ENCODE results near the gene STX10.
A peak's percentile ranks its signal among the peaks of the same experiment; 100 is the strongest.
"Not testable (repeated sequence)": the region's sequence is repeated elsewhere in the genome, so short reads cannot be mapped to it uniquely, and the experiment has no call there.

The STX10 gene, protein sequence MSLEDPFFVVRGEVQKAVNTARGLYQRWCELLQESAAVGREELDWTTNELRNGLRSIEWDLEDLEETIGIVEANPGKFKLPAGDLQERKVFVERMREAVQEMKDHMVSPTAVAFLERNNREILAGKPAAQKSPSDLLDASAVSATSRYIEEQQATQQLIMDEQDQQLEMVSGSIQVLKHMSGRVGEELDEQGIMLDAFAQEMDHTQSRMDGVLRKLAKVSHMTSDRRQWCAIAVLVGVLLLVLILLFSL

DNA sequence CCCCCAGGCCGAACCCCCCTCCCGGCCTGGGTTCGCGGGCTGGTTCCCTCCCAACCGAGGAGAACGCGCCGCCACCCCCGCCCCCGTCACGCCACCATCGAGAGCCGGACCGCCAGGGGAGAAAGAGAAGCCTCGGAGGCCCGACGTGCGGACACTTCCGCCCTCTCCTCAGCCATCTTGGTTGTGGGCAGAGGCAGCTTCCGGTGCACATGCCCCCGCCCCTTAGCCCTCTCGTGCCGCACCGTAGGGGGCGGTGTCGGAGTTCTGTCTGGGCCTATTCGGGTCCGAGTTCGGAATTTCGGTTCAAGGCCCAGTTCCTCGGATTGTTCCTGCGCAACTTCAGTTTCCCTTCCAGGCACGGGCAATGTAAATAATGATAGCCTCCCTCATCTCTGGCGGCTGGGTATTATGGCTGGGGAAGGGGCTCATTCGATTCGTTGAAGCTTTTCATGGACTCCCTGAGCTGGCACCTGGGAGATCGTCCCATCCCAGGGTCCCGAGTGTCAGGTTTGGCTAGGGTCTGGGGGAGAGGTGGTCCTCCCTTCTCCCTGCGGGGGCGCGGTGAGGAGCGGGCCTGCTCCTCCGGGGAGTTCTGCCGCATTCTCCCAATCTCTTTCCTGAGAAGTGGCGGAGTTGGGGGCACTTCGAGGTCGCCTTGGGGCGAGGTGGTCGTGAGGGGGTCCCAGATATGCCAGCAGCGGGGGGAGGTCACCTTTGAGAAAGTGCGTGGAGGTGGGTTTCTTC, at the start of gene STX10, which contains the start of gene IER2:
Gene STX10, minus strand, starts transcription at position 189 of the 744 bp plus-strand sequence. CDS start 202 bp downstream, outside the sequence.
Gene IER2, plus strand, starts transcription at position 225 of the 744 bp plus-strand sequence. CDS start 2,776 bp downstream, outside the sequence.
- Mint-ChIP-seq H3K27ac (peak within 1 kb of the TSS; percentile 99), H3K4me1 (peaks cover 29 to 56% of the 10 kb centered on the region in 2 donors), H3K27me3 (peaks cover 0 to 4% of the 10 kb centered on the region in 2 donors), H3K4me3 (peak within 1 kb of the TSS; percentile 98 to 99), H3K9me3 (no peaks in the 10 kb centered on the region), H3K36me3 (peaks cover 34 to 40% of the 10 kb centered on the region in 2 donors)
- DNase-seq = peak; percentile 92
- ATAC-seq (replicated peaks) = peak; percentile 45 to 55

DNA sequence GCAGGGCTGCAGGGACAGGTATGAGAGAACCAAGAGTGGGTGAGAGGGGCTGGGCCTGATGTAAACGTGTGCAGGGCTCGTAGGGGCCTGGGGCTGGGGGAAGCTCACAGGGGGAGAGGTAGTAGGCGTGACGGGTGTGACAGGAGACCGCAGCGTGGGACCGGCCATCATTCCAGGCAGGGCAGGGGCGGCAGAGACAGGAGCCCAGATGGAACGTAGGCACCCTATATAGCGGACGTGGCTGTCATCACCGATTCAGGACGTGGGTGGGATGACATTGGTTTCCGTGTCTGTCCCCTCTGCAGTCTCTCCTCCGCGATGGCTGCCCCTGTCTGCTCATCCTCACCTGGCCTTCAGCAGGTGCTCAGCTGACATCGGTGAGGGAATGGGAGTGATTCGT, 48.5 kb upstream of the STX10 start:
- Mint-ChIP-seq H3K27me3 (no peaks in the 10 kb centered on the region), H3K4me1 (peaks cover 3 to 19% of the 10 kb centered on the region in 2 donors), H3K27ac (no peak overlapping the region), H3K9me3 (no peaks in the 10 kb centered on the region), H3K36me3 (no peaks in the 10 kb centered on the region), H3K4me3 (no peak overlapping the region)
- ATAC-seq (replicated peaks) (no peak), DNase-seq (no peak)

DNA sequence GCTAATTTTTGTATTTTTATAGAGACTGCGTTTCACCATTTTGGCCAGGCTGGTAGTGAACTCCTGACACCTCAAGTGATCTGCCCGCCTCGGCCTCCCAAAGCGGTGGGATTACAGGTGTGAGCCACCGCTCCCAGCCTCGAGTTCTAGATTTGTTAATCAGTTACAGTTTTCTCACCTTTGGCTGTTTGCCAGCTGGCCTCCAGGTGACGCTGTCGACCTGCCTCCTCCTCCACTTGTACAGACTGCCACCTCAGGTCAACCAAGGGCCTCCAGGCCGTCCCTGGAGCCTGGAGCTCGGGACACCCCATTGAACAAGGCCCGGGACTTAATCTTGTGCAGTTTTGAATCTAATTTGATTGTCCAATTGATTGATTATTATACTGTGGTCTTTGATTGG, 45.5 kb upstream of the STX10 start:
- DNase-seq (peak; percentile 34), ATAC-seq (replicated peaks) (peak; percentile 57 to 63)
- no peak overlapping the region for H3K4me3 Mint-ChIP-seq
- H3K27me3 Mint-ChIP-seq = no peaks in the 10 kb centered on the region
- no peaks in the 10 kb centered on the region for H3K9me3 Mint-ChIP-seq
- H3K4me1 Mint-ChIP-seq = peaks cover 3 to 22% of the 10 kb centered on the region in 2 donors
- no peak overlapping the region for H3K27ac Mint-ChIP-seq
- no peaks in the 10 kb centered on the region for H3K36me3 Mint-ChIP-seq

DNA sequence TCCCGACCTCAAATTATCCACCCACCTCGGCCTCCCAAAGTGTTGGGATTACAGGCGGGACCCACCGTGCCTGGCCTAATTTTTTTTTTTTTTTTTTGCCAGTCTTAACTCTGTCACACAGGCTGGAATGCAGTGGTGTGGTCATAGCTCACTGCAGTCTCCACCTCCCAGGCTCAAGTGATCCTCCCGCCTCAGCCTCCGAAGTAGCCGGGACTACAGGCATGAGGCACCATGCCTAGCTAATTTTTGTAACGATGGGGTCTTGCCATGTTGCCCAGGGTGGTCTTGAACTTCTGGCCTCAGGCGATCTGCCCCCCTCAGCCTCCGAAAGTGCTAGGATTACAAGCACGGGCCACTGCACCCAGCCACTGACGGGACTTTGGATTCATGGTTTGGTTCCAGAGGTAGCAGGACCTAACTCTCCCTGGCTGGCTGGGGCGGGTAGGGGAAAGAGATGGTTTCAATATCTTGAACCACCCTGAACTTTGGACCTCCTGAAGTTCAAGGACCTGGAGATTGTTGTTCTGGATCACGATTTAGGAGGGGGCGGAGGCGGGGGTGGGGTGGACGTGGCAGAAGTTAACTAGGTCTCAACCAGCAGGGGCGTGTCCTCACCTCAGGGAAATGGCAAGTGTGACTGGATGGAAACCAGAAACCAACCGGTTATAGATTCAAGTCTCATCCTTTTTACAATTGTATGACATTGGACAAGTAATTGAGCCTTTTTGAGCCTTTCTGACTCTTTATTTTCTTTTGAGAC, 40.8 kb upstream of the STX10 start:
- Mint-ChIP-seq H3K36me3 (no peaks in the 10 kb centered on the region), H3K4me3 (no peak overlapping the region), H3K9me3 (peaks cover 0 to 2% of the 10 kb centered on the region in 2 donors), H3K27me3 (no peaks in the 10 kb centered on the region), H3K4me1 (peaks cover 5 to 44% of the 10 kb centered on the region in 2 donors), H3K27ac (no peak overlapping the region)
- ATAC-seq (replicated peaks) (no peak), DNase-seq (no peak)

DNA sequence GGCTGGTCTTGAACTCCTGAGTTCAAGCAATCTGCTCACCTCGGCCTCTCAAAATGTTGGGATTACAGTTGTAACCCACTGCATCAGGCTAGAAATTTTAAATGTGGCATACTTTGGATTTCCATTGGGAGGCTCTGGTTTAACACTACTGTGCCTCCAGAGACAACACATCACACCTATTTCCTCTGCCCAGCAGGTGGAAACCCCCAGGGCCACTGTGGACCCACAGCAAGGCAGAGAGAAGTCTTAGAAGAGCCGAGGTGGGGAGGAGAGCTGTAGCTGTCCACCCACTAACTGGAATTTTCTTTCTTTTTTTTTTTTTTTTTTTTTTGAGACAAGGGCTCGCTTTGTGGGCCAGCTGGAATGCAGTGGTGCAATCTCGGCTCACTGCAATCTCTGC, 39.4 kb upstream of the STX10 start:
- H3K9me3 Mint-ChIP-seq = peaks cover 0 to 2% of the 10 kb centered on the region in 2 donors
- no peaks in the 10 kb centered on the region for H3K27me3 Mint-ChIP-seq
- H3K4me1 Mint-ChIP-seq = peaks cover 6 to 40% of the 10 kb centered on the region in 2 donors
- no peak for DNase-seq
- no peak for ATAC-seq (replicated peaks)
- H3K36me3 Mint-ChIP-seq = no peaks in the 10 kb centered on the region
- no peak overlapping the region for H3K4me3 Mint-ChIP-seq
- peak overlapping the region; percentile 20 for H3K27ac Mint-ChIP-seq

DNA sequence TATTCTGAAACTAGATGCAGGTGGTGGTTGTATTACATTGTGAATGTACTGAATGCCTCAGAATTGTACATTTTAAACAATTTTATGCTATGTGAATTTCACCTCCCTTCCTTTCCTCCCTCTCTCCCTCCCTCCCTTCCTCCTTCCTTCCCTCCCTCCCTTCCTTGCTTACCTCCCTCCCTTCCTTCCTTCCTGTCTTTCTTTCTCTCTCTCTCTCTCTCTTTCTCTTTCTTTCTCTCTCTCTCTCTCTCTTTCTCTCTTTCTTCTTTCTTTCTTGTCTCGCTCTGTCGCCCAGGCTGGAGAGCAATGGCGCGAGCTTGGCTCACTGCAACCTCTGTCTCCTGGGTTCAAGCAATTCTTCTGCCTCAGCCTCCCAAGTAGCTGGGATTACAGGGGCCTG, 37.2 kb upstream of the STX10 start:
- H3K4me1 Mint-ChIP-seq = peaks cover 6 to 28% of the 10 kb centered on the region in 2 donors
- ATAC-seq (replicated peaks) = no peak
- H3K27ac Mint-ChIP-seq = no peak overlapping the region
- H3K4me3 Mint-ChIP-seq = no peak overlapping the region
- no peaks in the 10 kb centered on the region for H3K27me3 Mint-ChIP-seq
- DNase-seq = no peak
- peaks cover 0 to 2% of the 10 kb centered on the region in 2 donors for H3K9me3 Mint-ChIP-seq
- no peaks in the 10 kb centered on the region for H3K36me3 Mint-ChIP-seq

DNA sequence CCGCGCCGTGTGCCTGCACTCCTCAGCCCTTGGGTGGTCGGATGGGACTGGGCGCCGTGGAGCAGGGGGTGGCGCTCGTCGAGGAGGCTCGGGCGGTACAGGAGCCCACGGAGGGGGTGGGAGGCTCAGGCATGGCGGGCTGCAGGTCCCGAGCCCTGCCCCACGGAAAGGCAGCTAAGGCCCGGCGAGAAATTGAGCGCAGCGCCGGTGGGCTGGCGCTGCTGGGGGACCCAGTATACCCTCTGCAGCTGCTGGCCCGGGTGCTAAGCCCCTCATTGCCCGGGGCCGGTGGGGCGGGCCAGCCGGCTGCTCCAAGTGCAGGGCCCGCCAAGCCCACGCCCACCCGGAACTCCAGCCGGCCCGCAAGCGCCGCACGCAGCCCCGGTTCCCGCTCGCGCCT, 36.5 kb upstream of the STX10 start:
- ATAC-seq (replicated peaks); H3K36me3 Mint-ChIP-seq; DNase-seq; H3K9me3 Mint-ChIP-seq; H3K27me3 Mint-ChIP-seq; H3K27ac Mint-ChIP-seq; H3K4me3 Mint-ChIP-seq: not testable (repeated sequence)
- peaks cover 11 to 35% of the 10 kb centered on the region in 2 donors for H3K4me1 Mint-ChIP-seq

DNA sequence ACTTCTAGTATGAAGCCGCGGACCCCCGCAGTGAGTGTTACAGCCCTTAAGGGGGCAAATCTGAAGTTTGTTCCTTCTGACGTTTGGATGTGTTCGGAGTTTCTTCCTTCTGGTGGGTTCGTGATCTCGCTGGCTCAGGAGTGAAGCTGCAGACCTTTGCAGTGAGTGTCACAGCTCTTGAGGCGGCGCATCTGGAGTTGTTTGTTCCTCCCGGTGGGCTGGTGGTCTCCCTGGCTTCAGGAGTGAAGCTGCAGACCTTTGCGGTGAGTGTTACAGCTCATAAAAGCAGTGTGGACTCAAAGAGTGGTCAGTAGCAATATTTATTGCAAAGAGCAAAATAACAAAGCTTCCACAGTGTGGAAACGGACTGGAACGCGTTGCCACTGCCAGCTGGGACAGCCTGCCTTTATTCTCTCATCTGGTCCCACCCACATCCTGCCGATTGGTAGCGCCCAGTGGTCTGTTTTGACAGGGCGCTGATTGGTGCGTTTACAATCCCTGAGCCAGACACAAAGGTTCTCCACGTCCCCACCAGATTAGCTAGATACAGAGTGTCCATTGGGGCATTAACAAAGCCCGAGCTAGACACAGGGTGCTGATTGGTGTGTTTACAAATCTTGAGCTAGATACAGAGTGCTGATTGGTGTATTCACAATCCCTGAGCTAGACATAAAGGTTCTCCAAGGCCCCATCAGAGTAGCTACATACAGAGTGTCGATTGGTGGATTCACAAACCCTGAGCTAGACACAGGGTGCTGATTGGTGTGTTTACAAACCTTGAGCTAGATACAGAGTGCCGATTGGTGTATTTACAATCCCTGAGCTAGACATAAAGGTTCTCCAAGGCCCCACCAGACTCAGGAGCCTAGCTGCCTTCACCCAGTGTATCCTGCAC, 35.8 kb upstream of the STX10 start:
- H3K27ac Mint-ChIP-seq; H3K27me3 Mint-ChIP-seq; H3K9me3 Mint-ChIP-seq; H3K36me3 Mint-ChIP-seq; H3K4me3 Mint-ChIP-seq; ATAC-seq (replicated peaks); DNase-seq: not testable (repeated sequence)
- peaks cover 12 to 40% of the 10 kb centered on the region in 2 donors for H3K4me1 Mint-ChIP-seq

DNA sequence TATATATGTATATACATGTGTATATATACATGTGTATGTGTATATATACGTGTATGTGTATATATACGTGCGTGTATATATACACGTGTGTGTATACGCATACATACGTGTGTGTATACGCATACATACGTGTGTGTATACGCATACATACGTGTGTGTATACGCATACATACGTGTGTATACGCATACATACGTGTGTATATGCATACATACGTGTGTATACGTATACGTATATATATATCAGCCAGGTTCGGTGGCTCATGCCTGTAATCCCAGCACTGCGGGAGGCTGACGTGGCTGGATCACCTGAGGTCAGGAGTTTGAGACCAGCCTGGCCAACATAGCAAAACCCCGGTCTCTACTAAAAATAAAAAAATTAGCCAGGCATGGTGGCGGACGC, 34.8 kb upstream of the STX10 start:
- H3K27ac Mint-ChIP-seq; H3K4me3 Mint-ChIP-seq; H3K27me3 Mint-ChIP-seq; ATAC-seq (replicated peaks); DNase-seq; H3K36me3 Mint-ChIP-seq; H3K9me3 Mint-ChIP-seq: not testable (repeated sequence)
- H3K4me1 Mint-ChIP-seq = peaks cover 20 to 50% of the 10 kb centered on the region in 2 donors

DNA sequence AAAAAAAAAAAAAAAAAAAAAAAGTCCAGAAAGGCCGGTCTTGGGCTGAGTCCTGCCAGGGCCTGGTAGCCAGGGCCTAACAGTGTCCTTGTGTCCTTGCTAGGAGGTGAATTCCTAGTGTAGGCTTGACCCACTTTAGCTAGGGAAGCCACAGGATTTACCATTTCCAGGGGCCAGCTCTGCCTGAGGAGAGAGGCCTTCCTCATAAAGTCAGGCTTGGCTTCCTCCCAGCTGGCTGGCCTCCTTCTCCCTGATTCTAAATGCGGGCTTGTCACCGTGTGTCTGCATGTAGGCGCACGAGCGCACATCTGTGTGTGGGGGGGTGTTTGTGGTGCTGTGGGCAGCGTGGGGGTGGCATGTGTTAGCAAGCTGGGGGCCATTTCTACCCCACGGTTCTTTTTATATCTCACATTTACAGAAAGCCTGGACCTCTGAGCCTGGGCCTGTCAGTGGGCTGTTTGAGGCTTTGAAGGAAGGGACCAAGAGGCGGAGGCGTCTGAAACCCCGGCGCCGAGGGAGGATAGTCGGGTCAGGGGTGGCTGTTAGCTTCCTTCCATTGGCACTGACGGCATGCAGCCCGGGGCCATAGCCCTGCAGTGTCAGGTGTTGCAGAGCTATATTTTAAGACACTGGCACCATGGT, 31.7 kb upstream of the STX10 start:
- DNase-seq = peak; percentile 30
- no peaks in the 10 kb centered on the region for H3K36me3 Mint-ChIP-seq
- ATAC-seq (replicated peaks) = peak; percentile 85 to 86
- H3K4me1 Mint-ChIP-seq = peaks cover 20 to 40% of the 10 kb centered on the region in 2 donors
- no peaks in the 10 kb centered on the region for H3K27me3 Mint-ChIP-seq
- H3K4me3 Mint-ChIP-seq = peak overlapping the region; percentile 40 to 62
- H3K9me3 Mint-ChIP-seq = peaks cover 0 to 2% of the 10 kb centered on the region in 2 donors
- peak overlapping the region; percentile 89 for H3K27ac Mint-ChIP-seq

DNA sequence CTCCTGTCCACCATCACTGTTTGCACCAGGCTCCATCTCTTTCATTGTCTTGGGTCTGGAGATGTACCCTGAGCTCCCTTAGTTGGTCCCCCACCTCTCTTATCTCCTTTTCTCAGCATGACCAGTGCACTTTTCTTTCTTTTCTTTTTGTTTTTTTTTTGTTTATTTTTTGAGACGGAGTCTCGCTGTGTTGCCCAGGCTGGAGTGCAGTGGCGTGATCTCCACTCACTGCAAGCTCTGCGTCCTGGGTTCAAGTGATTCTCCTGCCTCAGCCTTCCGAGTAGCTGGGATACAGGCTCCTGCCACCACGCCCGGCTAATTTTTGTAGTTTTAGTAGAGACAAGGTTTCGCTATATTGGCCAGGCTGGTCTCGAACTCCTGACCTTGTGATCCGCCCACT, 28.1 kb upstream of the STX10 start:
- DNase-seq; H3K27ac Mint-ChIP-seq; H3K4me3 Mint-ChIP-seq; H3K9me3 Mint-ChIP-seq; H3K36me3 Mint-ChIP-seq; H3K27me3 Mint-ChIP-seq; ATAC-seq (replicated peaks): not testable (repeated sequence)
- H3K4me1 Mint-ChIP-seq = peaks cover 20 to 51% of the 10 kb centered on the region in 2 donors

DNA sequence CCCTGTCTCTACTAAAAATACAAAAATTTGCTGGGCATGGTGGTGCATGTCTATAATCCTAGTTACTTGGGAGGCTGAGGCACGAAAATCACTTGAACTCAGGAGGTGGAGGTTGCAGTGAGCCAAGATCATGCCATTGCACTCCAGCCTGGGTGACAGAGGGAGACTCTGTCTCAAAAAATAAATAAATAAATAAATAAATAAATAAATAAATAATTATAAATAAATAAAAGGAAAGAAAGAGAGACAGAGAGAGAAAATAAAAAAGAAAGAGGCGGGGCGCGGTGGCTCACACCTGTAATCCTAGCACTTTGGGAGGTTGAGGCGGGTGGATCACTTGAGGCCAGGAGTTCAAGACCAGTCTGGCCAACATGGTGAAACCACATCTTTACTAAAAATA, 27.4 kb upstream of the STX10 start:
- H3K36me3 Mint-ChIP-seq; H3K9me3 Mint-ChIP-seq; H3K27me3 Mint-ChIP-seq; H3K27ac Mint-ChIP-seq; ATAC-seq (replicated peaks); H3K4me3 Mint-ChIP-seq; DNase-seq: not testable (repeated sequence)
- H3K4me1 Mint-ChIP-seq = peaks cover 26 to 58% of the 10 kb centered on the region in 2 donors

DNA sequence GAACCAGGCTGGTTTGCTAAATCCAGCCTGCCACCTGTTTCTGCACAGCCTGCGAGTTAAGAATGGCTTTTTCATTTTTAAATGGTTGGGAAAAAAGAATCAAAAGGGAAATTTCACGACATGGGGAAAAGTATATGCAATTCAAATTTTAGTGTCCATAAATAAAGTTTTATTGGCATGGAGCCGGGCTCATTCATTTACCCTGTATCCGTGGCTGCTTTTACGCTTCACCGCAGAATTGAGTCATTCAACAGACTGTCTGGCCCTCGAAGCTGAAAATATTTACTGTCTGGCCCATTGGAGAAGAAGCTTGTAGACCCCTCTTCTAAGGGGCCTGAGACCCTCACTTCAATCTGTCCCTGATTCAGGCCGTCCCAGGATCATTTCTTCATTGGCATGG, 26.2 kb upstream of the STX10 start:
- H3K36me3 Mint-ChIP-seq = peaks cover 0 to 3% of the 10 kb centered on the region in 2 donors
- no peak overlapping the region for H3K4me3 Mint-ChIP-seq

More for the DNA sequence above, 26.2 kb upstream of the STX10 start:
- DNase-seq = no peak
- Mint-ChIP-seq H3K27me3 (no peaks in the 10 kb centered on the region), H3K4me1 (peaks cover 28 to 60% of the 10 kb centered on the region in 2 donors), H3K9me3 (no peaks in the 10 kb centered on the region), H3K27ac (peak overlapping the region; percentile 47)
- ATAC-seq (replicated peaks) = no peak

Measured in stimulated activated naive B cell treated with anti-CD40 and anti-IgM and Interleukin-4, amounts not matched to agents 10 μg/mL and 1 μg/mL and 100 μg/mL, for 72 hours (primary cell).